ENCODE data around the gene SMAD7.
A peak's percentile ranks its signal among the peaks of the same experiment; 100 is the strongest.

SMAD7 gene

DNA sequence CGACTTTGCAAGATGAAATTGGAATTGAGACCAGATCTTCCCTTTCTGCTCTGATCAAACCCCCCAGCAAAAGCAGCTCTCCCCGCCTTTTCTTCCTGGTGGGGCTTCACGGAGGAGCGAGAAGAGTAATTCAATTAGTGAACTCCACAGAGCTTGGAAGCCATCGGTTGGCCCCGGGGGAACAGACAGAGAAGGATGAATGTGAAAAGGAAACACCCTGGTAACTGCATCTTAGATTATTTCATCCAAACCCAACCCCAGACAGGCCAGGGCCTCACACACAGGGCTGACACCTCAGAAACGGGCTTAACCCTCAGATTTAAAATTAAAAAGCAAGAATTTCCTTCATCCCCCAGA is 18.3 kb downstream of the SMAD7 start:
- TF ChIP-seq ZFX (IDR thresholded peaks at IDR 0.05; ENCODE audit: borderline replicate concordance) = no peak
- TF ChIP-seq, protein P1, sequence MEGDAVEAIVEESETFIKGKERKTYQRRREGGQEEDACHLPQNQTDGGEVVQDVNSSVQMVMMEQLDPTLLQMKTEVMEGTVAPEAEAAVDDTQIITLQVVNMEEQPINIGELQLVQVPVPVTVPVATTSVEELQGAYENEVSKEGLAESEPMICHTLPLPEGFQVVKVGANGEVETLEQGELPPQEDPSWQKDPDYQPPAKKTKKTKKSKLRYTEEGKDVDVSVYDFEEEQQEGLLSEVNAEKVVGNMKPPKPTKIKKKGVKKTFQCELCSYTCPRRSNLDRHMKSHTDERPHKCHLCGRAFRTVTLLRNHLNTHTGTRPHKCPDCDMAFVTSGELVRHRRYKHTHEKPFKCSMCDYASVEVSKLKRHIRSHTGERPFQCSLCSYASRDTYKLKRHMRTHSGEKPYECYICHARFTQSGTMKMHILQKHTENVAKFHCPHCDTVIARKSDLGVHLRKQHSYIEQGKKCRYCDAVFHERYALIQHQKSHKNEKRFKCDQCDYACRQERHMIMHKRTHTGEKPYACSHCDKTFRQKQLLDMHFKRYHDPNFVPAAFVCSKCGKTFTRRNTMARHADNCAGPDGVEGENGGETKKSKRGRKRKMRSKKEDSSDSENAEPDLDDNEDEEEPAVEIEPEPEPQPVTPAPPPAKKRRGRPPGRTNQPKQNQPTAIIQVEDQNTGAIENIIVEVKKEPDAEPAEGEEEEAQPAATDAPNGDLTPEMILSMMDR (IDR thresholded peaks at IDR 0.05) = no peak
- H3K27ac ChIP-seq = peak overlapping the region; percentile 94

DNA sequence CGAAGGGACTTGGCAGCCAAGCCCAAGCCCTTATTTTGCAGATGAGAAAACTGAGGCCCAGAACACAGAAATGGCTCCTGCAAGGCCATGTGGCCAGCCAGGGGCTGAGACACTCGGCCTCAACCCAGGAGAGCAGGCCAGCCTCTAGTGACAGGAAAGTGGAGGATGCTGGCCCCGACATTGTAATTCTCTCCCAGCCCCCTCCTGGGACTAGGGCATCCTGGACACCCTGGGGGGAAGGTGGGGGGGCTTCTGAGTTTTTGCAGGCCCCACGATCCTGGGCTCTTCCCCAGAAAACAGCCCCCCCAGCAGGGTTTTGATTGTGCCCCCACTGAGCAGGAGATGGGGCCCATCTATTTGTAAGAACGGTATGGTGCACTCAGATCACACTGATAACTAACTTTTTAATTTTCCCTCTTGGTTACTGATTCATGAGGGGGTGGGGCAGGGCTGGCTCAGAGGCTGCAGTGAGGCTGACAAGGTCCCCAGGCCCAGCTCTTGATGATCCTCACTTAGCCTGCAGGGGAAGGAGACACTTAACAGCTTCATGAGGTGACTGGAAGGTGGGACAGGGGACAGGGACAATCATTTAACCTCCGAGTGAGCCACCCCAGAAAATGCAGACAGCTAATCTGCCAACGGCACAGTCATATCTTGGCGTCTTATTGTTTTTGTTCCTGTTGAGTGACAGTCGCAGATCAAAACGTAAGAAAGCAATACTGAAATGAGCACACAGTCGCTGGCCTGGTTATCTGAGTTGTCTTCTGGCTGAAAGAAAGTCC is 18.9 kb downstream of the SMAD7 start:
- H3K27ac ChIP-seq = peak overlapping the region; percentile 94
- TF ChIP-seq, protein P1 (IDR thresholded peaks at IDR 0.05) = no peak
- TF ChIP-seq ZFX (IDR thresholded peaks at IDR 0.05; ENCODE audit: borderline replicate concordance) = no peak

DNA sequence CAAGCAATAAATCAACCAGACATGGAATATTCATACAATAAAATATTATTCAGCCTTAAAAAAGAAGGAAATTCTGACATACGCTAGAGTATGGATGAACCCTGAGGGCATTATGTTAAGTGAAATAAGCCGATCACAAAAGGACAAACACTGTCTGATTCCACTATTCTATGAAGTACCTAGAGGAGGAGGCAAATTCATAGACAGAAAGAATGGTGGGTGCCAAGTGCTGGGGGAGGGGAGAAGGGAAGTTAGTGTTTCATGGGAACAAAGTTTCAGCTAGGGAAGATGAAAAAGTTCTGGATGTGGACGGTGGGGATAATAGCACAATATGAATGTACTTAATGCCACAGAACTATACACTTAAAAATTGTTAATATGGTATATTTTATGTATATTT is 19.8 kb downstream of the SMAD7 start:
- peak overlapping the region; percentile 94 for H3K27ac ChIP-seq
- TF ChIP-seq, protein P1 (IDR thresholded peaks at IDR 0.05) = no peak
- TF ChIP-seq ZFX (IDR thresholded peaks at IDR 0.05; ENCODE audit: borderline replicate concordance) = no peak

DNA sequence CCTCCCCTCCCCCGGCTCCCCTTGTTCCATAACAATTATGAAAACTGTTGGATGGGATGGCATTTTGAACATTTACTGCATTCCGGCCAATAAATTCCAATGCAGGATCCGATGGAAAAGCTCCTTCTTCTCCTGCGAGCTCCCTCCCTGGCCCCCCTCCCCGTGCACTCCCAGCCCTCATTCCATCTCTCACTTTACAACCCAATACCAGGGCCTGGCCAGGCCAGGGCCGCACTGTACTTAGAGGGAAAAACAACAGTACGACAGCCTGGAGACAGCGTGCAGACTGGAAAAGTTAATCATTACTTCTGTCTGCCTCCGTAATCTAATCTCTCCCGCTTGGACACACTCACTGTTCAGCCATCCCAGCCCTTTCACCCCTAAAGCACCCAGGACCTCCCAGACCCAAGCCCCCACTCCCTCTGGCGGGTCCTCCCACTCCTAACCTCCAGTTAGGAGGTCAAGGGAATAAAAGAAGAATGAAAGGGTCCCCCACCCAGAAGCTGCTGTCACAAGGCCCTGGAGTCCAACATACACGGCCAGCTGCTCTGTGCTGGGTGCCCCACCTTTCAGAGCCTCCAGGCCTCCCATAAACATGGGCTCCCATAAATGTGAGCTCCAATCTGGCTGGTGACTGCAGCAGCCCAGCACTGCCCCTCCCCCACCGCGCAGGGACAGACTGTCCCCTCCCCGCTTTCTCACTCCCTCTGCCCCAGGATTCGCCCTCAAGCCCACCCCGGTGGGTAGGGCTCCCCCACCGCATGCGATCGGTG is 20.6 kb downstream of the SMAD7 start:
- peak overlapping the region; percentile 94 for H3K27ac ChIP-seq
- no peak for TF ChIP-seq ZFX (IDR thresholded peaks at IDR 0.05; ENCODE audit: borderline replicate concordance)
- TF ChIP-seq, protein P1 (IDR thresholded peaks at IDR 0.05) = no peak

DNA sequence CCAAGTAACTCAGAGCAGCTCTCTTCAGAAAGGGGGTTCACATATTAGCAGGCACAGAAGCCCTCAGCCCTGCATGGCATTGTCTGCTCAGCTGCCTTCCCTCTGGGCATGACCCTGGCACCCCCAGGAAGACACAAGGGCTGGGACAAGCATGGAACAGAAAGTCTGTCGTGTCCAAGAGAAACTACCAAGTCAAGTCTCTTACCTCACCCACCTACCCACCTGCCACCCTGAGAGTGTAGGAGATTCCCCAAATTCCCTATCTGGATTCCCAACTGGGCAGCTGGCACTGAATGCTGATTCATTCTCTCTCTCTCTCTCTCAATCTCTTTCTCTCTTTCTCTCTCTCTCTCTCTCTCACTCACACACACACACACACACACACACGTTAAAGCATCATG is 21.6 kb downstream of the SMAD7 start:
- no peak for TF ChIP-seq ZFX (IDR thresholded peaks at IDR 0.05; ENCODE audit: borderline replicate concordance)
- H3K27ac ChIP-seq = peak overlapping the region; percentile 94

DNA sequence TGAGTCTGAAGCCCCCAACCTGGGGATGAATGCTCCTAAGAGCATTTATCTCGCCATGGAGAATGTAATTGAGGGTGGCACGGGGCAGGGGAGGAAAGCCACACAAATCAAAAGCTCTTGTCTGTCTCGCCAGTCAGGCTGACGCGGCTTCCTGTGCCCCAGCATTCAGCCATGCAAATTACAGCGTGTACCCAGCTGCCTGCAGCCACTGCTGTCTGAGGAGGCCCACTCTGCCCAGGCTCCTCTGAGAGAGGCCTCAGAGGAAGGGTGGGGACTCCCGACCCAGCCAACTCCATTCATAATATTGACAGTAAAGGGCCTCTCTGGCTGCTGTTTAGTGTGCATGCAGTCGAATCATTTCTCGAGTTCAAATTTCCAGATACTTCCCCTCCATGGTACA is 22.0 kb downstream of the SMAD7 start:
- TF ChIP-seq, protein P1 (IDR thresholded peaks at IDR 0.05) = no peak
- no peak for TF ChIP-seq ZFX (IDR thresholded peaks at IDR 0.05; ENCODE audit: borderline replicate concordance)
- peak overlapping the region; percentile 94 for H3K27ac ChIP-seq

DNA sequence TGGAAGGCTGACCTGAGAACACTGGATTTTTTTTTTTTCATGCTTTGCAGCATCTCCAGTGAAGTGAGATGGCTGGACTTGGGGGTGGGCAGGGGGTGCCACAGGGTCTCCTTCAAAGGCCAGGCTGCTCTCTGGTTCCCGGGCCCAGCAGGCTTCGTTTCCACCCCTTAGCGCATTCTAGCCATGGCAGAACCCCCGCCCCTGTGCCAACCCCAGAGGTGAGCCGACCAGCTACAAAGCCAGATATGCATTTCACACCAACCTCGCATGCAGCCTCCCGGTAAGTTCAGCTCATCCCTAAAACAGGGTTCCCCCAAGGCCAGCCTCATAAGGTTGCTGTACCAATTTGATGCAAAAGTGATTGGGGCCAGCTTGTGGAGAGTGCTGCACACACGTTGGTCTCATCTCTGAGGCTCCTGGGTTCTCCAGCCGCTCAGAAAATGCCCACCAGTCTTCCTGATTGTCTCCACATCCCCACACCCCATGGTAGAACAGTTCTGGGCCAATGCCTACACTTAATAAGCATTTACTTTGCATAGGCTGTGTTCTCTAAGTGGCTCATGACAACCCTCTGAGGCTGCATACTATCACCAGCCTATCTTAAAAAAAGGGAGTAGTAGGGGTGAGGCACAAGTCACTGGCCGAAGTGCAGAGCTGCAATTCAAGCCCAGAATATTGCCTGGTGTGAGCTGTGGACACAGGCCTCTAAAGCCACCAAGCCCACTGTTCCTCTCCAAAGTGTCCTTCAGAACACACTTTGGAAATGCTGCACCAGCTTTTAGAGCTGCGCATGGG is 23.3 kb downstream of the SMAD7 start:
- H3K27ac ChIP-seq = peak overlapping the region; percentile 94
- no peak for TF ChIP-seq ZFX (IDR thresholded peaks at IDR 0.05; ENCODE audit: borderline replicate concordance)
- TF ChIP-seq, protein P1 (IDR thresholded peaks at IDR 0.05) = no peak
